PC-9 (cell line): Measurements from ENCODE around the gene CDT1.

ENCODE experiments used
- CTCF ChIP-seq: fragments of 200-600 bp; sonication (generic); conservative IDR thresholded peaks from 2 replicates; pipeline ENCODE4 v1.6.1; 2017; ENCODE audit warnings: mixed run types, antibody characterized with exemption, mild to moderate bottlenecking, moderate library complexity
- EZH2 ChIP-seq: fragments of 200-600 bp; sonication (generic); IDR thresholded peaks from 2 replicates; pipeline ENCODE4 v1.8.0; 2017; ENCODE audit warnings: antibody characterized with exemption, low read depth

DNA sequence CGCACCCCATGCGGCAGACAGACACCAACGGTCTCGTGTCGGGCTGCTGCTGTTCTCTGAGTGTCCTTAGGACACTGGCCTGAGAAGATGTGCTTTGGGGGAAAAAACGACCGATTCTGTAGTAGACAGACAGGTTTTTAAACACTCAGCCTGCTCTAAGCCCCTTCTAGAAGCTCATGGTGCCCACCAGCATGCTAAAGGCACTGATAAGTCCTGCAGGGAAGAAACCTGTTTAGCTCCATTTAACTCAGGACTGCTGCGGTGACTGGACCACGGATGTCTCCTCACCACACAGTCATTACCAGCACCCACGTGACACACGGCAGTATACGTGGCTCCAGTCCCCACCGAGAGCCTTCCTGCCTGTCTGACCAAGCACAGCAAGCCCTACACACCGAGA is 27.2 kb downstream of the CDT1 start:
- TF ChIP-seq EZH2 (no peak), CTCF (no peak)
